SK-N-SH treated with all-trans-retinoic acid at 6 μM for 48 hours (cell line): ENCODE results near the gene CBX1.
A peak's percentile ranks its signal among the peaks of the same experiment; 100 is the strongest.

Experiments
- ATAC-seq: fragments of 200-7000 bp; cut with Tn5 transposase; 3 replicates; pipeline ENCODE4 v1.9.1; 2020; ENCODE audit warnings: mild to moderate bottlenecking, moderate library complexity
- ARNTL ChIP-seq: fragments of 450-650 bp; formaldehyde crosslinking; IDR thresholded peaks from 2 replicates; pipeline ENCODE4 v1.5.0; 2020; ENCODE audit warnings: low read depth, mild to moderate bottlenecking, moderate library complexity, borderline replicate concordance
- BACH2 ChIP-seq: fragments of 250-450 bp; sonication (Bioruptor Pico); IDR thresholded peaks from 2 replicates; pipeline ENCODE4 v1.9.0; 2021; ENCODE audit warnings: mild to moderate bottlenecking, borderline replicate concordance
- CSDC2 ChIP-seq: fragments of 250-450 bp; sonication (Bioruptor Pico); IDR thresholded peaks from 2 replicates; pipeline ENCODE4 v1.5.0; 2020; ENCODE audit warnings: mild to moderate bottlenecking, moderate library complexity
- CSRNP3 ChIP-seq: fragments of 250-450 bp; sonication (Bioruptor Pico); IDR thresholded peaks from 2 replicates; pipeline ENCODE4 v1.5.1; 2021; ENCODE audit warnings: mild to moderate bottlenecking, moderate library complexity
- ESRRG ChIP-seq: fragments of 250-450 bp; sonication (Bioruptor Pico); IDR thresholded peaks from 2 replicates; pipeline ENCODE4 v1.6.1; 2021; ENCODE audit warnings: mild to moderate bottlenecking
- GLIS3 ChIP-seq: fragments of 250-450 bp; sonication (Bioruptor Pico); IDR thresholded peaks from 2 replicates; pipeline ENCODE4 v1.5.0; 2020; ENCODE audit warnings: mild to moderate bottlenecking, moderate library complexity
- ISL1 ChIP-seq: fragments of 250-450 bp; sonication (Bioruptor Pico); IDR thresholded peaks from 2 replicates; pipeline ENCODE4 v2.1.2; 2022; ENCODE audit warnings: mild to moderate bottlenecking, moderate library complexity
- PATZ1 ChIP-seq: fragments of 250-450 bp; sonication (Bioruptor Pico); IDR thresholded peaks from 2 replicates; pipeline ENCODE4 v1.8.0; 2020; ENCODE audit warnings: mild to moderate bottlenecking, moderate library complexity, borderline replicate concordance
- POU6F1 ChIP-seq: fragments of 250-450 bp; sonication (Bioruptor Pico); IDR thresholded peaks from 2 replicates; pipeline ENCODE4 v1.8.0; 2021; ENCODE audit warnings: low read depth, mild to moderate bottlenecking, moderate library complexity, borderline replicate concordance
- PPARA ChIP-seq: fragments of 250-450 bp; sonication (Bioruptor Pico); IDR thresholded peaks from 2 replicates; pipeline ENCODE4 v1.5.0; 2020; ENCODE audit warnings: mild to moderate bottlenecking, borderline replicate concordance
- RARB ChIP-seq: fragments of 250-450 bp; sonication (Bioruptor Pico); IDR thresholded peaks from 2 replicates; pipeline ENCODE4 v1.8.0; 2021; ENCODE audit warnings: mild to moderate bottlenecking, moderate library complexity
- SNAI2 ChIP-seq: fragments of 250-450 bp; sonication (Bioruptor Pico); IDR thresholded peaks from 2 replicates; pipeline ENCODE4 v1.5.0; 2020; ENCODE audit warnings: mild to moderate bottlenecking, moderate library complexity
- TCF4 ChIP-seq: fragments of 250-450 bp; sonication (Bioruptor Pico); IDR thresholded peaks from 2 replicates; pipeline ENCODE4 v1.8.0; 2021; ENCODE audit warnings: mild to moderate bottlenecking, moderate library complexity, borderline replicate concordance
- TOX ChIP-seq: fragments of 250-450 bp; sonication (Bioruptor Pico); IDR thresholded peaks from 2 replicates; pipeline ENCODE4 v1.8.0; 2021; ENCODE audit warnings: mild to moderate bottlenecking, moderate library complexity, borderline replicate concordance
- ZC3H10 ChIP-seq: fragments of 250-450 bp; sonication (Bioruptor Pico); IDR thresholded peaks from 2 replicates; pipeline ENCODE4 v1.5.1; 2021; ENCODE audit warnings: mild to moderate bottlenecking, moderate library complexity
- ZFP3 ChIP-seq: fragments of 250-450 bp; sonication (Bioruptor Pico); IDR thresholded peaks from 2 replicates; pipeline ENCODE4 v1.5.0; 2020; ENCODE audit warnings: mild to moderate bottlenecking, moderate library complexity
- ZFP30 ChIP-seq: fragments of 450-650 bp; formaldehyde crosslinking; IDR thresholded peaks from 2 replicates; pipeline ENCODE4 v1.5.0; 2022; ENCODE audit warnings: mild to moderate bottlenecking, moderate library complexity
- ZNF565 ChIP-seq: fragments of 450-650 bp; formaldehyde crosslinking; conservative IDR thresholded peaks from 2 replicates; pipeline ENCODE4 v1.5.0; 2020; ENCODE audit warnings: low read depth, mild to moderate bottlenecking, moderate library complexity
- ZNF70 ChIP-seq: fragments of 450-650 bp; formaldehyde crosslinking; IDR thresholded peaks from 2 replicates; pipeline ENCODE4 v1.5.0; 2020; ENCODE audit warnings: mild to moderate bottlenecking, moderate library complexity
- TF ChIP-seq, protein P1 (sequence below): fragments of 250-450 bp; sonication (Bioruptor Pico); IDR thresholded peaks from 2 replicates; pipeline ENCODE4 v1.5.1; 2020; ENCODE audit warnings: low read depth, mild to moderate bottlenecking, moderate library complexity
- TF ChIP-seq, protein P2 (sequence below): fragments of 250-450 bp; sonication (Bioruptor Pico); IDR thresholded peaks from 2 replicates; pipeline ENCODE4 v1.5.0; 2020; ENCODE audit warnings: mild to moderate bottlenecking, moderate library complexity

CBX1 gene

DNA sequence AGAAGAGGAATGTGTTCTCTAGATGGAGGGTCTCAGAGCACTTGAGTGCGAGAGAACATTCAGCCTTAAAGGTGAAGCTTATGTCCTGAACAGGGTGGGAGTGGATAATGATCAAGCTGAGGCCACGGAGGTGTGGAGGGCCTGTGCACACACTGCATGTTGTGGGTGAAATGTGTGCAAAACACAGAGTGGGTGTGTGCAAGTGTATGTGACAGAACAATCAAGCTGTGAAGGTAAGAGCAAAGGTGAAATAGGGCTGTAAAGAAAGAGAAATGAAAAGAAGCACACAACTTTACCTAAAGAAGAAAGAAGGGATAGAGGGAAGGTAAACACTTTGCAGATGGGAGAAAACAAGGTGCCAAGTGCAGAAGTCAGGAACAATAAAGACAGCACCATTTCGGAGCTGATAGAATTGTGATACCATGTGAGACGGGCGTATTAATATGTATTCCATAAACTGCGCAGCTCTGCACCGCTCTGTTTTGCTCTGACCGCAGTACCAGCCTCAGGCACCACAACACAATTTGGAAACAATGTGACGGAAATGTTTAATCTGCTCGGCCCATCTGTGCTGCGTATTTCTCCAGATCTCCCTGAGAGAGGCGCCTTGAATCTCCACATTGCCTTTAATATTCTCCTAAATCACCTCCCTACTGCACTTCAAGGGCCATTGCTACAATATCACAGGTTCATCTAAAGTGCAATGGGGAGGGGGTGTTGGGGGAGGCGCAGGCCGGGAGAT, 46.9 kb upstream of the CBX1 start:
- TF ChIP-seq PATZ1 (CRISPR knock-in tag) (no peak), ZC3H10 (CRISPR knock-in tag) (no peak), ARNTL (CRISPR knock-in tag) (no peak), RARB (no peak), ZFP30 (no peak), ESRRG (CRISPR knock-in tag) (no peak), GLIS3 (no peak), ZNF70 (CRISPR knock-in tag) (no peak), POU6F1 (CRISPR knock-in tag) (no peak), TCF4 (CRISPR knock-in tag) (no peak), BACH2 (no peak), TOX (CRISPR knock-in tag) (no peak), PPARA (no peak)
- TF ChIP-seq, protein P1, sequence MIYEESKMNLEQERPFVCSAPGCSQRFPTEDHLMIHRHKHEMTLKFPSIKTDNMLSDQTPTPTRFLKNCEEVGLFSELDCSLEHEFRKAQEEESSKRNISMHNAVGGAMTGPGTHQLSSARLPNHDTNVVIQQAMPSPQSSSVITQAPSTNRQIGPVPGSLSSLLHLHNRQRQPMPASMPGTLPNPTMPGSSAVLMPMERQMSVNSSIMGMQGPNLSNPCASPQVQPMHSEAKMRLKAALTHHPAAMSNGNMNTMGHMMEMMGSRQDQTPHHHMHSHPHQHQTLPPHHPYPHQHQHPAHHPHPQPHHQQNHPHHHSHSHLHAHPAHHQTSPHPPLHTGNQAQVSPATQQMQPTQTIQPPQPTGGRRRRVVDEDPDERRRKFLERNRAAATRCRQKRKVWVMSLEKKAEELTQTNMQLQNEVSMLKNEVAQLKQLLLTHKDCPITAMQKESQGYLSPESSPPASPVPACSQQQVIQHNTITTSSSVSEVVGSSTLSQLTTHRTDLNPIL (CRISPR knock-in tag), result no peak
- TF ChIP-seq, protein P2, sequence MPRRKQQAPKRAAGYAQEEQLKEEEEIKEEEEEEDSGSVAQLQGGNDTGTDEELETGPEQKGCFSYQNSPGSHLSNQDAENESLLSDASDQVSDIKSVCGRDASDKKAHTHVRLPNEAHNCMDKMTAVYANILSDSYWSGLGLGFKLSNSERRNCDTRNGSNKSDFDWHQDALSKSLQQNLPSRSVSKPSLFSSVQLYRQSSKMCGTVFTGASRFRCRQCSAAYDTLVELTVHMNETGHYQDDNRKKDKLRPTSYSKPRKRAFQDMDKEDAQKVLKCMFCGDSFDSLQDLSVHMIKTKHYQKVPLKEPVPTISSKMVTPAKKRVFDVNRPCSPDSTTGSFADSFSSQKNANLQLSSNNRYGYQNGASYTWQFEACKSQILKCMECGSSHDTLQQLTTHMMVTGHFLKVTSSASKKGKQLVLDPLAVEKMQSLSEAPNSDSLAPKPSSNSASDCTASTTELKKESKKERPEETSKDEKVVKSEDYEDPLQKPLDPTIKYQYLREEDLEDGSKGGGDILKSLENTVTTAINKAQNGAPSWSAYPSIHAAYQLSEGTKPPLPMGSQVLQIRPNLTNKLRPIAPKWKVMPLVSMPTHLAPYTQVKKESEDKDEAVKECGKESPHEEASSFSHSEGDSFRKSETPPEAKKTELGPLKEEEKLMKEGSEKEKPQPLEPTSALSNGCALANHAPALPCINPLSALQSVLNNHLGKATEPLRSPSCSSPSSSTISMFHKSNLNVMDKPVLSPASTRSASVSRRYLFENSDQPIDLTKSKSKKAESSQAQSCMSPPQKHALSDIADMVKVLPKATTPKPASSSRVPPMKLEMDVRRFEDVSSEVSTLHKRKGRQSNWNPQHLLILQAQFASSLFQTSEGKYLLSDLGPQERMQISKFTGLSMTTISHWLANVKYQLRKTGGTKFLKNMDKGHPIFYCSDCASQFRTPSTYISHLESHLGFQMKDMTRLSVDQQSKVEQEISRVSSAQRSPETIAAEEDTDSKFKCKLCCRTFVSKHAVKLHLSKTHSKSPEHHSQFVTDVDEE, result no peak
- ATAC-seq, result peak; percentile 33

DNA sequence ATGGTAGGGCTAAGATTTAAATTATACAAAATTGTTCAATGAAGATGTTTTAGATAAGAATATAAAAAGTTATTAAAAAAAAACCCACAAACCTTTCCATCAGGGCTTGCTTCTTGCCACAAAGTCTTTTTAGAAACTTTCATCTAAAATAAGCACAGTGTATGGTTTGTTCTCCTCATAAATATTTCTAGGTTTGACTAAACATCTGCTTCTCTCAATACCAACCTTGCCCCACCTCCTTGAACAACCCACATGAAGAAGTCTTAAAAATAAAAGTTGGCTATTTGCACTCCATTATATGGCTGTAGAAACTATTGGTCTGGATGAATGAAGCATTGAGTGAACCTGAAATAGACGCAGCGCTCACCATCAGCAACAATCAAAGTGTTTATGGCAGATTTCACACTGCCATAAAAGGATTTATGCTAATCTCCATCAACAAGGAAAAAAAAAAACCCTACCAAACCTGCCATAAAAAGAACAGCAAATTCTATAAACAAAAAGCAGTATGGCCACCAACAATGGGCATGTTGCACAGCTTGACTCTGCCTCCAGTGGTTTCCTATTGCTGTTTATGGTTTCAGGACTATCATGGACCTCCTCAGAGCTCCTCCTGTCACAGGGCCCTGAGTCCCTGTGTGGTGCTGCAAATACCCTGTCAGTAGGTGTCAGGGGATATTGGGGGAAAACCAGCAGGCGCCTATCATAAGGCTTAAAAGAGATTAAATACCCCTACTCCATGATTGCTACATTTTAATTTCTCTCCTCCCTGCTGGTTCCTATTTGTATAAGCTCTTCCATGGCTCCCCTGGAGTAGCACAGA, 43.9 kb upstream of the CBX1 start:
- ATAC-seq, result no peak
- TF ChIP-seq ARNTL (CRISPR knock-in tag) (no peak), SNAI2 (CRISPR knock-in tag) (no peak), GLIS3 (no peak), ZFP3 (no peak), TOX (CRISPR knock-in tag) (no peak), ZFP30 (no peak), ESRRG (CRISPR knock-in tag) (no peak), ISL1 (CRISPR knock-in tag) (no peak), PATZ1 (CRISPR knock-in tag) (no peak), TCF4 (CRISPR knock-in tag) (no peak), CSDC2 (CRISPR knock-in tag) (no peak), POU6F1 (CRISPR knock-in tag) (no peak), RARB (no peak), CSRNP3 (CRISPR knock-in tag) (no peak), ZNF565 (no peak), BACH2 (no peak)
- TF ChIP-seq, protein P2, result no peak
